K562 (cell line): ENCODE measurements around the gene ZNF33A. TPM values are rescaled to one million over a fixed set of nuclear protein-coding genes. Genes with fewer than 3 reads are reported as not detected.

Experiments used
- ATF1 ChIP-seq, 2 experiments: fragments of 450-650 bp in 1 of 2; IDR thresholded peaks; 2 replicates each; pipeline ENCODE4 v1.6.1; 2016; ENCODE audit warnings: missing compliant biosample characterization in 1 of 2, missing genetic modification characterization in 1 of 2
- ATF7 ChIP-seq: fragments of 450-650 bp; IDR thresholded peaks from 2 replicates; pipeline ENCODE4 v1.7.1; 2014; ENCODE audit warnings: mild to moderate bottlenecking, moderate library complexity
- GABPB1 ChIP-seq: sonication (generic); formaldehyde crosslinking; IDR thresholded peaks from 2 replicates; pipeline ENCODE4 v1.8.0; 2022; ENCODE audit warnings: mild to moderate bottlenecking, missing genetic modification reagents
- HCFC1 ChIP-seq: IDR thresholded peaks from 2 replicates; pipeline ENCODE4 v1.6.1; 2012; ENCODE audit warnings: low read depth, low read length, improper control_type of control experiment
- JUND ChIP-seq, 2 experiments: IDR thresholded peaks; 2 replicates in 1 of 2; 3 replicates in 1 of 2; pipeline ENCODE4 v1.6.1; 2011; ENCODE audit warnings: borderline replicate concordance in 2 of 2, low read depth in 2 of 2, low read length in 2 of 2, improper control_type of control experiment in 1 of 2, missing biosample characterization in 1 of 2, missing genetic modification characterization in 1 of 2, missing genetic modification reagents in 1 of 2
- KDM5B ChIP-seq: fragments of 200-600 bp; sonication (generic); IDR thresholded peaks from 2 replicates; pipeline ENCODE4 v1.6.1; 2012; ENCODE audit warnings: low read depth, mild to moderate bottlenecking, moderate library complexity, low read length, control low read depth, inconsistent platforms; ENCODE audit not compliant: insufficient replicate concordance
- MYC ChIP-seq, 2 experiments: fragments of 250-450 bp in 1 of 2; sonication (Bioruptor Pico) in 1 of 2; IDR thresholded peaks; 2 replicates each; pipeline versions ENCODE4 v1.5.1 to v1.6.1; 2012 to 2021; ENCODE audit warnings: low read depth in 2 of 2, borderline replicate concordance in 1 of 2, improper control_type of control experiment in 1 of 2, low read length in 1 of 2, mild to moderate bottlenecking in 1 of 2, moderate library complexity in 1 of 2
- PHF8 ChIP-seq: fragments of 200-600 bp; sonication (generic); IDR thresholded peaks from 2 replicates; pipeline ENCODE4 v1.6.1; 2012; ENCODE audit warnings: mixed run types, mild to moderate bottlenecking, inconsistent platforms, low read length, moderate library complexity, borderline replicate concordance
- SIN3A ChIP-seq, 2 experiments: fragments of 150-350 bp in 1 of 2; IDR thresholded peaks; 2 replicates each; pipeline ENCODE4 v1.6.1; 2011 to 2016; ENCODE audit warnings: borderline replicate concordance in 2 of 2, low read depth in 2 of 2, low read length in 2 of 2, mild to moderate bottlenecking in 2 of 2, moderate library complexity in 2 of 2; ENCODE audit not compliant: control insufficient read depth in 1 of 2
- SIX5 ChIP-seq, 2 experiments: IDR thresholded peaks; 2 replicates each; pipeline ENCODE4 v1.6.1; 2011; ENCODE audit warnings: low read length in 2 of 2, borderline replicate concordance in 1 of 2, low read depth in 1 of 2, mild to moderate bottlenecking in 1 of 2, moderate library complexity in 1 of 2; ENCODE audit not compliant: insufficient read depth in 1 of 2
- TBP ChIP-seq: optimal IDR thresholded peaks from 2 replicates; pipeline ENCODE3; 2011; ENCODE audit warnings: low read depth, low read length, improper control_type of control experiment
- ZNF140 ChIP-seq: fragments of 250-450 bp; sonication (Bioruptor Pico); IDR thresholded peaks from 2 replicates; pipeline ENCODE4 v1.8.0; 2021; ENCODE audit warnings: moderate library complexity, mild to moderate bottlenecking, inconsistent platforms
- ZNF644 ChIP-seq: fragments of 200-800 bp; sonication (Bioruptor generic); IDR thresholded peaks from 2 replicates; pipeline ENCODE4 v1.6.1; 2016; ENCODE audit warnings: low read depth, missing genetic modification characterization, missing compliant biosample characterization
- ZNF766 ChIP-seq: fragments of 200-800 bp; sonication (Bioruptor generic); conservative IDR thresholded peaks from 2 replicates; pipeline ENCODE4 v1.6.1; 2016; ENCODE audit warnings: missing genetic modification characterization, missing compliant biosample characterization
- polyA plus RNA-seq, 8 experiments: library from polyadenylated mRNA; depleted of rRNA in 4 of 8; stranded (reverse) in 5 of 8; unstranded in 3 of 8; fragments of >200 nt; fragmentation: Nextera tagmentation in 2 of 8; fragmentation: Illumina TruSeq in 1 of 8; extraction: Ambion mirVana in 2 of 8; extraction: Trizol in 1 of 8; gene quantifications; 2 replicates each; pipeline versions ENCODE4 v1.2.1 to v1.2.3, GENCODE V29; 2011 to 2014; ENCODE audit warnings: inconsistent platforms in 1 of 8, missing spikeins in 1 of 8
- total RNA-seq, 7 experiments: library from RNA; depleted of rRNA in 6 of 7; stranded (reverse); fragments of >200 nt in 6 of 7; fragmentation: Illumina TruSeq in 2 of 7; extraction: Trizol in 2 of 7; gene quantifications; 2 replicates each; pipeline versions ENCODE4 v1.2.1 to v1.2.3, GENCODE V29; 2011 to 2021; ENCODE audit warnings: low replicate concordance in 1 of 7
- TF ChIP-seq, protein P1 (sequence below): fragments of 250-450 bp; sonication (Bioruptor Pico); IDR thresholded peaks from 2 replicates; pipeline ENCODE4 v1.4.0; 2020; ENCODE audit warnings: mild to moderate bottlenecking
- TF ChIP-seq, protein P2 (sequence below): fragments of 200-800 bp; sonication (Bioruptor generic); IDR thresholded peaks from 2 replicates; pipeline ENCODE4 v1.6.1; 2017; ENCODE audit warnings: missing genetic modification characterization, missing compliant biosample characterization
- TF ChIP-seq, protein P3 (sequence below): sonication (generic); formaldehyde crosslinking; IDR thresholded peaks from 2 replicates; pipeline ENCODE4 v1.8.0; 2022; ENCODE audit warnings: mild to moderate bottlenecking, missing genetic modification reagents
- TF ChIP-seq, protein P4 (sequence below): fragments of 450-650 bp; formaldehyde crosslinking; IDR thresholded peaks from 2 replicates; pipeline ENCODE4 v1.4.0; 2022; ENCODE audit warnings: missing genetic modification characterization

ZNF33A gene
- total and polyA plus RNA-seq, 9 of the 15 experiments (the other 6 are each of a cell fraction or from before 2014, with no cell fraction given): 8.1 to 27.5 (median 16.4) TPM

DNA sequence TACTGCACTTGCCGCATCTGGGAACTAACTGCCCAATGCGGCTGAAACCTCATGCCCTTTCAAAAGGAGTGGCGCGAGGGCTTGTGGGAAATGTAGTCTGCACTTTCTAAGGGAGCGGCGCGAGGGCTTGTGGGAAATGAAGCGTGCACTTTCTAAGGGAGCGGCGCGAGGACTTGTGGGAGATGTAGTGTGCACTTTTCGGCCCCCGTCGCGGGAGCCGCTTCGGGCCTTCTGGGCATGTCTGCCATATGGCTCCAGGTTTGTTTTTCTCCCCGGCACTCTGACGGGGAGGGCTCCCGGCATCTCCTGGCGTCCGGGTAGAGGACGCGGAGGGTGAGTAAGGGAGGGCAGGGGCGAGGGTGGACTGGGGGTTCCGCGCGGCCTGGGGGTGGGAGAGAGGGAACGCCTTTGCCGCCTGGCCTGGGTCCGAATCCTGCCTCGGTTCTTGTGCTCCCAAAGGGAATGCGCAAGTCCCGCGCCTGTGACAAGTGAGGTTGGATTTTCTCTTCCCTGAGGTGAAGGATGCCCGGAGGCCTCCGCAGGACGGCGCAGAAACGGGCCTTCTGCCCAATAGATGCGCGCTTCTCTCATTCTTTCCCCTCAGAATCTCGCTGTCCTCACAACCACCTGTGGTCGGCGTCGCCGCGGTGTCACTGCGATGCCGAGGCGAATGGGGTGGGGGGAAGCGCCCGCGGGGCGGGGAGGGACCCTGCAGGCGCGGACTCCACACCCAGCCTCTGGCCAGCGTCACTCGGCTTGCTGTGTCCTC lies 83.9 kb downstream of the ZNF33A start, which contains the start of gene ZNF37A (continued):
- TF ChIP-seq, protein P1, sequence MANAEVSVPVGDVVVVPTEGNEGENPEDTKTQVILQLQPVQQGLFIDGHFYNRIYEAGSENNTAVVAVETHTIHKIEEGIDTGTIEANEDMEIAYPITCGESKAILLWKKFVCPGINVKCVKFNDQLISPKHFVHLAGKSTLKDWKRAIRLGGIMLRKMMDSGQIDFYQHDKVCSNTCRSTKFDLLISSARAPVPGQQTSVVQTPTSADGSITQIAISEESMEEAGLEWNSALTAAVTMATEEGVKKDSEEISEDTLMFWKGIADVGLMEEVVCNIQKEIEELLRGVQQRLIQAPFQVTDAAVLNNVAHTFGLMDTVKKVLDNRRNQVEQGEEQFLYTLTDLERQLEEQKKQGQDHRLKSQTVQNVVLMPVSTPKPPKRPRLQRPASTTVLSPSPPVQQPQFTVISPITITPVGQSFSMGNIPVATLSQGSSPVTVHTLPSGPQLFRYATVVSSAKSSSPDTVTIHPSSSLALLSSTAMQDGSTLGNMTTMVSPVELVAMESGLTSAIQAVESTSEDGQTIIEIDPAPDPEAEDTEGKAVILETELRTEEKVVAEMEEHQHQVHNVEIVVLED: peak; percentile 59; the same call in 1 of the 2 replicates
- peak; percentile 11; the same call in 1 of the 2 replicates for TF ChIP-seq GABPB1 (CRISPR knock-in tag)
- TF ChIP-seq TBP: peak; percentile 52
- no peak for TF ChIP-seq ATF1 (CRISPR knock-in tag; IDR thresholded peaks at IDR 0.05)
- peak; percentile 74 for TF ChIP-seq ATF1 (tag; IDR thresholded peaks at IDR 0.05)
- TF ChIP-seq SIN3A (IDR thresholded peaks at IDR 0.05; ENCODE audit: borderline replicate concordance in 2 of 2, control insufficient read depth in 1 of 2, low read depth in 2 of 2, low read length in 2 of 2): 0 out of 4 replicates have a peak, but pooled peaks of 1 of the 2 experiments have one; percentile 20
- TF ChIP-seq, protein P2, sequence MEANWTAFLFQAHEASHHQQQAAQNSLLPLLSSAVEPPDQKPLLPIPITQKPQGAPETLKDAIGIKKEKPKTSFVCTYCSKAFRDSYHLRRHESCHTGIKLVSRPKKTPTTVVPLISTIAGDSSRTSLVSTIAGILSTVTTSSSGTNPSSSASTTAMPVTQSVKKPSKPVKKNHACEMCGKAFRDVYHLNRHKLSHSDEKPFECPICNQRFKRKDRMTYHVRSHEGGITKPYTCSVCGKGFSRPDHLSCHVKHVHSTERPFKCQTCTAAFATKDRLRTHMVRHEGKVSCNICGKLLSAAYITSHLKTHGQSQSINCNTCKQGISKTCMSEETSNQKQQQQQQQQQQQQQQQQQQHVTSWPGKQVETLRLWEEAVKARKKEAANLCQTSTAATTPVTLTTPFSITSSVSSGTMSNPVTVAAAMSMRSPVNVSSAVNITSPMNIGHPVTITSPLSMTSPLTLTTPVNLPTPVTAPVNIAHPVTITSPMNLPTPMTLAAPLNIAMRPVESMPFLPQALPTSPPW (CRISPR knock-in tag): peak; percentile 55; the same call in 1 of the 2 replicates
- peak; percentile 96 for TF ChIP-seq HCFC1
- 0 out of 2 replicates have a peak, but pooled peaks have one; percentile 30 for TF ChIP-seq JUND (IDR thresholded peaks at IDR 0.05; ENCODE audit: borderline replicate concordance, low read depth, low read length)
- peak; percentile 44; the same call in 1 of the 3 replicates for TF ChIP-seq JUND (tag; IDR thresholded peaks at IDR 0.05; ENCODE audit: borderline replicate concordance, low read depth, low read length)
- peak; percentile 74 for TF ChIP-seq PHF8
- TF ChIP-seq, protein P3, sequence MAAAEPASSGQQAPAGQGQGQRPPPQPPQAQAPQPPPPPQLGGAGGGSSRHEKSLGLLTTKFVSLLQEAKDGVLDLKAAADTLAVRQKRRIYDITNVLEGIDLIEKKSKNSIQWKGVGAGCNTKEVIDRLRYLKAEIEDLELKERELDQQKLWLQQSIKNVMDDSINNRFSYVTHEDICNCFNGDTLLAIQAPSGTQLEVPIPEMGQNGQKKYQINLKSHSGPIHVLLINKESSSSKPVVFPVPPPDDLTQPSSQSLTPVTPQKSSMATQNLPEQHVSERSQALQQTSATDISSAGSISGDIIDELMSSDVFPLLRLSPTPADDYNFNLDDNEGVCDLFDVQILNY (CRISPR knock-in tag): no peak
- 0 out of 2 replicates have a peak, but pooled peaks have one; percentile 68 for TF ChIP-seq ZNF644 (tag)
- TF ChIP-seq KDM5B: peak; percentile 56
- no peak for TF ChIP-seq ZNF140
- TF ChIP-seq, protein P4, sequence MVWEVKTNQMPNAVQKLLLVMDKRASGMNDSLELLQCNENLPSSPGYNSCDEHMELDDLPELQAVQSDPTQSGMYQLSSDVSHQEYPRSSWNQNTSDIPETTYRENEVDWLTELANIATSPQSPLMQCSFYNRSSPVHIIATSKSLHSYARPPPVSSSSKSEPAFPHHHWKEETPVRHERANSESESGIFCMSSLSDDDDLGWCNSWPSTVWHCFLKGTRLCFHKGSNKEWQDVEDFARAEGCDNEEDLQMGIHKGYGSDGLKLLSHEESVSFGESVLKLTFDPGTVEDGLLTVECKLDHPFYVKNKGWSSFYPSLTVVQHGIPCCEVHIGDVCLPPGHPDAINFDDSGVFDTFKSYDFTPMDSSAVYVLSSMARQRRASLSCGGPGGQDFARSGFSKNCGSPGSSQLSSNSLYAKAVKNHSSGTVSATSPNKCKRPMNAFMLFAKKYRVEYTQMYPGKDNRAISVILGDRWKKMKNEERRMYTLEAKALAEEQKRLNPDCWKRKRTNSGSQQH (CRISPR knock-in tag): no peak
- TF ChIP-seq ATF7: peak; percentile 49; the same call in 1 of the 2 replicates
- peak; percentile 85 to 90 for TF ChIP-seq SIX5 (IDR thresholded peaks at IDR 0.05; ENCODE audit: borderline replicate concordance in 1 of 2, insufficient read depth in 1 of 2, low read depth in 1 of 2, low read length in 2 of 2)
- peak; percentile 89 for TF ChIP-seq ZNF766 (CRISPR knock-in tag)
- TF ChIP-seq MYC (IDR thresholded peaks at IDR 0.05; ENCODE audit: low read depth, low read length): peak; percentile 71
- TF ChIP-seq MYC (CRISPR knock-in tag; IDR thresholded peaks at IDR 0.05; ENCODE audit: borderline replicate concordance, low read depth): no peak
